GM18907 (cell line): Measurements from ENCODE around the gene HOXA13.

ENCODE experiments used
- ATAC-seq: cut with Tn5 transposase; IDR thresholded peaks from one replicate; pipeline ENCODE4 v1.9.1; 2021; ENCODE audit warnings: mild to moderate bottlenecking, moderate library complexity; ENCODE audit not compliant: unreplicated experiment

The HOXA13 gene

DNA sequence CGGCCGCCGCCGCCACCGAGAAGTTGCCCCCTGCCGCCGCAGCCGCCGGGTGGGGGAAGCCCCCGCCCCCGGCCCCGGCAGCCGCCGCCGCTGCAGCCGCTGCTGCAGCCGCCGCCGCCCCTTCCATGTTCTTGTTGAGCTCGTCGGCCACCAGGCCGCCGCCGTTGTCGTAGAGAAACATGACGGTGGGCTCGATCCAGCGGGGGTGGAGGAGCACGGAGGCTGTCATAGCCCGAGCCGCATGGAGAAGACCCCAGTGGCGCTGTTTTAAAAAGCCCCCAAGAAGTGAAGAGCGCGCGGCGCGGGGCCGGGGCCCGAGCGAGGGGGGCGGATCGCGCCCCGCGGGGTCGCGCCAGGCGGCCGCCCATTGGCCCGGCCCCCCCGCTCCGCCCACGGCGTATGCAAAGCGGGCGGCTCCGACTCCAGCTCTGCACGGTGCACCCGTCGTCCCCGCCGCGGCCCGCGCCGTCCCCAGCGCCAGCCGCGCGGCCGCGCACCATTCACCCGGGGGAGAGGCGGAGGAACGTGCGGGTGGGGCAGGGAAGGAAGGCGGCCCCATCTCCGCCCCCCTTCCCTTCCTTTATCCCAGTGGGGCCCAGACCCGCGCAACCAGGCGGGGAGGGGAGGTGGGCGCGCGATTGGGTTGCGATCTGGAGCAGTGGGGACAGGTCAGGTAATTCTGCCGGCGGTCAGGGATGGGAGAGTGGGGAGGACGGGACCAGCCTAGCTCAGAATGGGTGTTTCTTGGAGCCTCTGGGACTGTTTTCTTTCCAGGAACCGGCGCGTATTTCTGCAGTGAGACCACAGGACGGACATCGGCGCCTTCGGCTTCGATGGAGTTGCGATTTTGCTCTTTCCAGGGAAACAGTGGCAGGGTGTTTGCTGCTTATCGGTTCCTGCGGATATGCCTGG lies at the start of gene HOXA13:
Gene HOXA13 (minus strand): TSS at position 243 of the 912 bp plus-strand sequence. CDS start 14 bp downstream, at position 229.
- no peak for ATAC-seq

DNA sequence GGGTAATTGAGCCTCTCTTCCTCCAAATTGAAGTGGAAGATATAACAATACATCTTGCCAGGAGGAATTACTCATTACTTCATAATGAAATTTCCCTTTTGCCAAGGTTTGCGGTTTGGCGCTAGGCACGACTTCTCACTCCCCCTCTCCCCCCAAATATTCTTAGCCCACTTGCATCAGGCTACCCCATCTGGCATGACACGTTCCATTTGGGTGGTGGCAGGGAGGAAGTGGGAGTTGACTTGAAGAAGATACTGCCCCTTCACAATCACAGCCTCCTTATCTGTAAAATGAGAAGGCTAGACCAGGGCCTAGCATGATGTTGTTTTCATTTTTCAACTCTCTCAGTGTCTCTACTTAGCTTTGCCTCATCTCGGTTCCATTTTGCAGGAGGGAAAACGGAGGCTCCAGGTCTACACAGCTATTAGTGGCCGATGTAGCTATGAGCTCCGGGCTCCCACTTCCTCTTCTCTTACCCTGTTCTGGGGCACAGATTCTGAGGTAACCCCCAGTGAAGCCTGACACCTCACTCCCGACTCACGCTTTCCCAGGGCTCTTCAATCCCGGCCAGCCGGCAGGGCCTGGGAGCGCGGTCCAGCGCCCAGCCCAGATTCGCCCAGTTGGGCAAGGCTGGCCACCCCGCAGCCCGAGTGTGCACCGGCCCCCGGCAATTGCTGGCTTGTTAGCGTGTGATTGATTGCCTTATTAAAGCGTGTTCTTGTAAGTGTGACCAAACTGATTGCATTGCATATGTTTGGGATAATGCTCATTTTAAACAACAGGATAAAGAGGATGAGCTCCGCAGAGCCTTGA lies 49.2 kb upstream of the HOXA13 start:
- no peak for ATAC-seq

DNA sequence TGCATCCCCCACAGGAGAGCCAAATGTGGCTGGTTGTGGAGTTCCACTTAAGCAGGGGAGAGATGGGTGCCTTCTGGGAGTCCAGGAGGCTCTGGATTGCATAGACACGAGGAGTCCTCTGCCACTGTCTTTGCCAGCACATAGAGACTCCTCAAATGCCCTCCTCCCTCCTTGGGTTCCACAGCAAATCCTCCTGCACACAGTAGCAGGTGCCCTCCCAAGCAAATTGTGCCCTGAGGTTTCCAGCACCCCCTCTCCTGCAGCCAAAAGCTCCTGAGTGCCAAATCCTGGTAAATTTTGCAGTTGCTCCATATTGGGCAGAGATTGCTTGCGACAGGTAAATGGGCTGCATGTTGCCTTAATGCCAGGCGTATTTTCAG lies 48.5 kb upstream of the HOXA13 start:
- ATAC-seq: no peak

DNA sequence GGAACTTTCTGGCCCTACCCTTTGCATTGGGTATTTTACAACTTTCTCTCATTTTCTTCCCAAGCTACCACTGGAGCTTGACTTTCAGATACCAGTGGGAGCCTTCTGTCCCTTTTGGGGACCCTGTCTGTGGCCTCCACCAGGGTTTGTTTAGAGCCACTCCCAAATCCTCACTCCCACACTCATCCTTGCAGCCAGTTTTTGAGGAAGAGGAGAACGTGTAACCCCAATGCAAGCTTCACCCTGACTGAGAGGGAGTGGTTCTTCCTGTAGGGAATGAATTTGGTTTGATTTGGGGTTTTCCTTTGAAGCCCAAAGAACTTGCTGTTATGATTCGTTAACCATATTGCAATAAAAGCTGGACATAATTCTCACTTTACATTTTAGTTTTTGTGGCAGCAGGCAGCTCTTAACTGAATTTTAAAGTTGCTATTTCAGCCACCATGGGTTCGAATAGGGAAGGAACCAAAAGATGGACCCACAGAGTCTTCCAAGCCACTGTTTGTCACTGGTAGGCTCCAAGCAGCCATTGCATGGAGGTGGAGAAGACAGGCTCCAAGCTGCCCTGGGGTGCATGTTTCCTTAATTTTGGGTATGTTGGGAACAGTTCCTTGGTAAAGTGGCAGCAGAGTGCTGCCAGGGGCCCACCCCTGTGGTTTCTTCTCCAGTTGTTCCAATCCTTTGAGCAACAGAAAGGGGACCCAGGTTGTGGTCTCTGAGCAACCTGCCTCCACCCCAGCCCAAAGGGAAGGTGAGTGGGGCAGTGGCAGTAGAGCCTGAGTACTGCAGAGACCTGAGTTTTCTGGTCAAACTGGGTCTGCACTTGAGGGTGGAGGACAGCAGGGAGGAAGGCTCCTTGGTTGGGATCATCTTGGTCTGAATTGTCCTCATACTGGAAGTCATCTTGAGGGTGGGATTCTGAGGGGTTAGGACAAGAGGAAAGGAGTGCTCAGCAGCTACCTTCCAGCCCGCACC lies 47.8 kb upstream of the HOXA13 start:
- ATAC-seq: no peak

DNA sequence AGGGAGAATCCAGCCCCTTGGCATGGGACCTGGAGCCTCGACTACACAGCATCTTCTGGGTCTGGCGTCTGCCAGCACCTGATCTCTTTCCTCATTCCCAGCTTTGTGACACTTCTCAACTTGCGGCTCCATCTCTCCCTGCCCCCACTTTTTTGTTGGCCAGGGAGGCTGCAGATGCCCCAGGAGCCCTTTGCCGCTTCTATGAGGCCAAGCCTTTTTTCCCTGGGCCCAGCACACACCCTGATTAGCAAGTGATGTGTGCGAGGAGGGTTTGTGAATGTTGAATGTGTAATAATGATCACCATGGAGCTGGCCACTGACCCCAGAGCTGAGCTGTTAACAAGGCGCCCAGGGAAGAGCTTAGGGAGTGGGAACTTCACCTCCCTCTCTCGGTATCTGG lies 47.1 kb upstream of the HOXA13 start:
- no peak for ATAC-seq

DNA sequence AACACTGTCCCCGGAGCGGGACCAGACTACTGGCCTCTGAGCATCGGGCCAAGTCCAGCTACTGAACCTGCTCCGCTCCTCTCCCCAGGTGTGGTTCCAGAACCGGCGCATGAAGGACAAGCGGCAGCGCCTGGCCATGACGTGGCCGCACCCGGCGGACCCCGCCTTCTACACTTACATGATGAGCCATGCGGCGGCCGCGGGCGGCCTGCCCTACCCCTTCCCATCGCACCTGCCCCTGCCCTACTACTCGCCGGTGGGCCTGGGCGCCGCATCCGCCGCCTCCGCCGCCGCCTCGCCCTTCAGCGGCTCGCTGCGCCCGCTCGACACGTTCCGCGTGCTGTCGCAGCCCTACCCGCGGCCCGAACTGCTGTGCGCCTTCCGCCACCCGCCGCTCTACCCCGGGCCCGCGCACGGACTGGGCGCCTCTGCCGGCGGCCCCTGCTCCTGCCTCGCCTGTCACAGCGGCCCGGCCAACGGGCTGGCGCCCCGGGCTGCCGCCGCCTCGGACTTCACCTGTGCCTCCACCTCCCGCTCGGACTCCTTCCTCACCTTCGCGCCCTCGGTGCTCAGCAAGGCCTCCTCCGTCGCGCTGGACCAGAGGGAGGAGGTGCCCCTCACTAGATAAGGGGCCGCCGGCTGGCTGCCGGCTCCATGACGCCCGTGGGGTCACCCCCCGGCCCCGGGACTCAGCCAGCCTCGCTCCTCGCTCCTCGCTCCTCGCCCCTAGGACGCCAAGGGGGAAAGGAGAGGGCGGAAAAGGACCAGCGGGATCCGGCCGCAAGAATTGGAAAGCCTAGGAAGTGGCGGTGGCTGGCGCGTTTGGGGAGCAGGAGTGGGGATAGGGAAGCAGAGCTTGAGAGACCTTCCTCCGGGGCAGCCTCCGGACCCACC lies 46.2 kb upstream of the HOXA13 start:
- no peak for ATAC-seq

DNA sequence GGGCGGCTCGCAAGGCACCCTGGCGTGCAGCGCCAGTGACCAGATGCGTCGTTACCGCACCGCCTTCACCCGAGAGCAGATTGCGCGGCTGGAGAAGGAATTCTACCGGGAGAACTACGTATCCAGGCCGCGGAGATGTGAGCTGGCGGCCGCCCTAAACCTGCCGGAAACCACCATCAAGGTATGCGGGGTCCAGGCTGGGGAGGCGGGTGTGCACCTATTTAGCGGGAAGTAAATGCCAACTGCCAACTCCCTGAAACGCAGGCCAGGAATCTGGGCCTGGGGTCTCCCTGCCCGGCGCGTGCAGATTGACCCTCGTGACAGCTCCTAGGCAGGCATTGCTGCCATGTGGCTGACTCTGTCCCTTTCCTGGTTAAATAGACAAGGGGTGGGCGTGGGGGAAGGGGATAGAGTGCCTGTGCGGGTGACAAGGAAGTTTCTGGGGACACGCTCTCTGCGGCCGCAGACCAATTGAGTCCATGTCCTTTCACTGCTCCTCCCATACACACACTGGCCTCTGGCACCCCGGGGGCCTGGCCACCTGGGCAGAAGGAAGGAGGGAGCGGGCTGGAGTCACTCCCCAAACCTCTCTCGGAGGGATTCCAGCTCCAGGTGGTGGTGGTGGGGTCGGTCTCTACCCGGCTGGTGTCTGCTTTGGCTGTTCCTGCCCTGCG lies 45.4 kb upstream of the HOXA13 start:
- ATAC-seq: no peak

DNA sequence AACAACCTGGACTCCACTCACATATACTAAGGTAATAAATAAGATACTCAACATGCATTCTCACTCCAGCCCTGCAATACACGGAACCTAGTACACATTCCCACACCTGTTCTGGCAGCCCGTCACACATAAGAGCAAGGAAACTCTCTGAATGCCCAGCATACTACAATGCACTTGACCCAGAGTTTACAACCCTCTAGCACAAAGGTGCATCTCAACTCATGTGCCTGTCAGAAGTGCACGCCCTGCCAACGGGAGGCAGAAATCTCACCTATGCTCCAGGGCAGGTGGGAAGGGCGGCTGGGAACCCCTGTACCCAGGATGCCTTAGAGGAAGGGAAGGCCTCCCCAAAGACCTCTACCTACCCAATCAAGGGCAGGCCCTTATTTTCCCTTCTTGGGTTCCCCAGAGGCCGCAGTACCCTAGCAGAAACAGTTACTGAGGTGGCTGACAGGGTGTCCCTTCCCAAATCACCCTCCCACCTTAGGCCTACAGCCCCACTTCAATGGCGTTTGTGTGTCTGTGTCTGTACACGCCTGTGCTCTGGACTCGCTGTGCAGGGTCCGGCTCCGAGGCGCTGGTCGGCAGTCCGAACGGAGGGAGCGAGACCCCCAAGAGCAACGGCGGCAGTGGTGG lies 44.7 kb upstream of the HOXA13 start:
- no peak for ATAC-seq

DNA sequence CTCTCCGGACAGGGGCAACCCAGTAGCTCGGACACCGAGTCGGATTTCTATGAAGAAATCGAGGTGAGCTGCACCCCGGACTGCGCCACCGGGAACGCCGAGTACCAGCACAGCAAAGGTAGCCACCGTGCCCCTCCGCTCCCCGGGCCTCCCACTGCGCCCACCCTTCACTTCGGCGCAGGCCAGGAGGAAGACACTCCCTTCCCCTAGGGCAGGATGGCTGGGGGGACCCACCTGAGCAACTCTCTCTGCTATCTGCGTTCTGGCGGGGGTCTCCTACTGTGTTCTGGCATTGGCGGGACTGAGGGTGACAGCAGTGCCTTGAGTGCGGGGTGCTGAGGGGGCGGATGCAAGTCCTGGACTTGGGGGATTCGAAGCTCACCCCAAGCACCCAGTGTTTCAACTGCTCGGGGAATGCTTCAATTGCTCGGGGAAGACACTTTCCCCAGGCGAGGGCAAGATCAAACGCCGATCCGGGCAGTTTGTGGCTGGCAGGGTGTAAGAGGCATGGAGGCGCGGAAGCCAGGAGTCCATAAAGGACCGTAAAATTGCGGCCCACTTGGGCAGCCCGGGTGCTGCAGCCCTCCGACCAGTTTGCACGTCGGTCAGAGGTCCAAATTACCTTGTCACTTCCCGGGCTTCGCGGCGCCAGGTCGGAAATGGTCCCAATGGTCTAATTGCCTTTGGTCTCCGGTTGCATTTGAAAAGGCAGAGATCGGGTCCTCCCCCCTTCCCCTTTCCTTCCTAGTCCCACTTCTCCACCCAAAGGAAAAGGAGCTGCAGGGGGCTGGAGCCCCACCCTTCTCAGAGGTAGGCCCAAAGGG lies 43.7 kb upstream of the HOXA13 start:
- no peak for ATAC-seq

DNA sequence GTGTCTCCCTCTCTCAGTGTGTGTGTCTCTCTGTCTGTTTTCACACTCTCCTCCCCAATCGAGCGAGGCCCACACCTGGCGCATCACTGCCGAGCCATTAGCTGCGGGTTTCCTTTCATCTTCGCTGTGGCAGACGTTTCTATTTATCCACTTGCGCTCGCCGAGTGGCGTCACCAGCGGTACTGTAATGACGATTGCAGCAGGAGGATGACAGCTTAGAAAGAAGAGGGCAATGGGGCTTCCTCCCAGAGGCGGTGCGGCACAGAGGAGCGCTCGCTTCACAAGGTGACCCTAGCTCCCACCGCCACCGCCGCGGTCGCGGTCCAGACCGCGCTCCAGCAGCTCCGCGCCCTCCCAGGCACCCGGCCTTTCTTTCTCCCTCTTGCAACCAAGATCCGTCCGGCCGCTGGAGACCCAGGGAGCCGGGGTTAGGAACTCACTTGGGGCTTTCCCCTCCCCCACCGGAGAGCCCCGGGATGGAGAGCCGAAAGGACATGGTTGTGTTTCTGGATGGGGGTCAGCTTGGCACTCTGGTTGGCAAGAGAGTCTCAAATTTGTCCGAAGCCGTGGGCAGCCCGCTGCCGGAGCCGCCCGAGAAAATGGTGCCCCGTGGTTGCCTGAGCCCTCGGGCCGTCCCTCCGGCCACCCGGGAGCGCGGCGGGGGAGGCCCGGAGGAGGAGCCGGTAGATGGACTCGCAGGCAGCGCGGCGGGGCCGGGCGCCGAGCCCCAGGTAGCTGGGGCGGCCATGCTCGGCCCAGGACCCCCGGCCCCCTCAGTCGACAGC lies 42.9 kb upstream of the HOXA13 start, which contains the start of gene EVX1:
Gene EVX1 (plus strand): TSS at position 248 of the 785 bp plus-strand sequence. CDS start 229 bp downstream, at position 477.
- no peak for ATAC-seq

DNA sequence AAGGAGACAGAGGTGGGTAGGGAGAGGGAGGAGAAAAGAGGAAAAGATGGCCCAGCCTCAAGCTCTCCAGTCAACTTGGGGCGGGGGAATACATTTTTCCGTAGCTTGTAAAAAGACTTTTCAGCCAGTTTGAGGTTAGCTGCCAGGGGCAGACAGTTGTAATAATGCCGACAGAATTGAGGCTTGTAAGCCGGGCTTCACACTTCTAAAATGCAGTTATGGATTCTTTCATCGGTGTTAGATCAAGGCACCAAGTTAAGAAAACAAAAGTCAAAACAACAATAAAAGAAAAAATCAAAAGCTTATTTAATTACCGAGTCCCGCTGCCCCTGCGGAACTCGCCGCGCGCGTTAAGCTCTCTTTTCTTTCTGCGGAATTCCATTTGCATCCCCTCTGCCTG lies 42.3 kb upstream of the HOXA13 start:
- ATAC-seq: no peak

DNA sequence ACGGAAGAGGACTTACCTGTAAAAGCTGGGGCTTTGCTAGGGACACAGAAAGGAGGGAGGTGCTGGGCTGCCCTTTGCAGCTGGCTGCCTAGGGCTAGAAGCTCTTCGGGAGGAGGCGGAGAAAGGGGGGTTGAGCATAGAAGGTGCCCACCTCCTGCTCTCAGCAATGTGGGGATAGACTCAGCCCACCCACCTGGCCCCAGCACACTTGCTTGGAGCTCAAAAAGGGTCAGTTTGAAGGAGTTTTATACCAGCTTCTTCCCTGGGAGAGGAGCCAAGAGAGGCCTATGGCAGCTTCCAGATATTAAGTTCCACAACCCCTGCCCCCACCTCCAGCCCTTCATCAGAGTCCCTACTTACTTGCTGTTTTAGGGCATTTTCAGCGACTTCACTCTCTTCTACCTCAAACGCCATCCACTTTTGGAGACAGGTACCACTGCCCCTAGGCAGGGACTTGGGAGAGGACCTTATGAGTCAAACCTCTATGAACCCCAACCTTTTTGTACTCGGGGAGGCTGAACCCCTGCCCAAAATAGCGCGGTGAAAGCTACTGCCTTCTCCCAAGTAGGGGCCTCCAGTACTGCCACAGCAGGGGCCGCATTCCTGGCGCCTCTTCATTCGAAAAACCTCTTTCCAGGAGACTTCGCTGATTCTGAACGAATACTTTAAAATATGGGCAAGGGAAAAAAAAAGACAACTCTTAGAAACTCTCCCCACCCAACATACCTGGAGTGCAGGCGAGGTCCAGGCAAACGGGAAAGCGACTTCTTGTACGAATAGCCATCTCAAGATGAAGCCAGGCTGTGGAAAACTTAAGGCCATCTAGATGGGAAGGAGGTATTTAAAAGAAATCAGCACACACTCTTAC lies 41.5 kb upstream of the HOXA13 start:
- no peak for ATAC-seq

DNA sequence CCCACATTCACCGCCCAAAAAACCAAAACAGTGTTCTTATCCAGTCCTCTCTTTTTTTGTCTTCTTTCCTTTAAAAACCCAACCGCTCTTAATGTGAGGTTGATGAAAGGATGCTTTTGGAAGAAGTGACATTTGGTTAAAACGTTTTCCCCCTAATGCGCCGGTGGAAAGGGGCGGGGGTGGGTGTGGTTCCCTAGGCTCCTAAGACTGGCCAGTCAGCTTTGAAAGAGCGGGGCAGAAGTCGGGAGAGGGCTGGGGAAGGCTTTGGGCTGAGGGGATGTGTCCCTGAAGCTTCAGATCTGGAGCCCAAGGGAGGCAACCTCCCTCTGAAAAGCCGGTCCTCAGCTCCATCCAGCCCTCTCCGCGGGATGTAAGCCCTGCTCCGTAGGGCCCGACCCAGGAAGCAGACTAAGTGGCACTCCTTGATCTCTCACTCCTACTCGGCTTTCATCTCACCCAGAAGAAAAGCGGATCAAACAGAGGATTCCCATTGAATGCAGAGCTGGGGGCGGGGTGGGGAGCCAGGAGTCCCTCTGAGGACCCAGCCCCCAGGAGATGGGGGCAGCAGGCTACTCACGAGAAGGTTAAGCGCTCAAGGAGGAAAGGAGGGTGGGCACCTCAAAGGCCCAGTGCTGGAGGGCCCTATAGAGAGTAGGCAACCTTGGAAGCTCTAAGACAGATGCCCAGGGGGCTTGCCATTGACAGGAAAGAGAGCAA lies 40.3 kb upstream of the HOXA13 start:
- no peak for ATAC-seq

DNA sequence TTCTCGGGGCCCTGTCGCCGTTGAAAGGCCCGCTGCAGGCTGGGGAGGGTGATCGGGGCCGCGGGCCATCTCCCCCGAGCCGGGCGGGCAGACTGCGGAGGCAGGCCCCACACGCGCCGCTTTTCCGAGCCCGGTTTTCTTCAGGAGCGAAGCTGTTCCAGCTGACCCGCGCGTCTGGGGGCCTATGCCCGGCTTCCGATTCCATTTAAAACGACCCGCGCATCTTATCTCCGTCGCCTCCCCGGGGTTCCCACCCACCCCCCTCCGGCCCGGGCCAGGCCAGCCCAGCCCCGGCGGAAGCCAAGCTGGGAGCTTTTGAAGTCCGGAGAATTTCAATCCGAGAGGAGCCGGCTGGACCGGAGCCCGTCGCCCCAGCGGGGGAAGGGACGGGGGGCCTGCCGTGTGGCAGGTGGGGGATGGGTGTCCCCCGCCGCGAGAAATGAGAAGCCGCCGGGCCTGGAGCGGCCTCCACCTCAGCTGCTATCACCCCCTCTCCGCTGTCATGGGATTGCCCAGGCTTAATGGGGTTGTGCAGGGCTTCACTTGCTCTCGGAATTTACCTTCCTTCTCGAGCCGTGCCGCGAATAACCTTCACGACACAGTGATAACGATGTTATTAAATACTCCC lies 39.6 kb upstream of the HOXA13 start:
- ATAC-seq: no peak

DNA sequence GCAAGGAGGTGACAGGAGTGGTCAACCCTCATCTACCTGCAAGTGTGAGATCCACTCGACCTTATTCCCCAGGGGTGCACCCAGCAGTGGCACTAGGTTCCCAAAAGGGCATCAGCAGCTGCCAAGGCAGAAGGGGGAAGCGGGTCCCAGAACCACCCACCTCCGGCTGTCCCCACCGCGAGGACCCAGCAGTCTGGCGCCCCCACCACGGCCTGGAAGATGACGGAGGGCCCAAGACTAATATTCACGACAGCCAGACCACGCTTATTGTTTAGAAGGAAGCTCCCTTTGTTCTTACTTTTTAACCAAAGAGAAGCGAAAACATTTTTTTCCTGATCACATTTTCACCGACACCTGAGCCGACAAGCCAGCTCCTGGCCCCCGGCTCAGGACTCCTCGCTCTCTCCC lies 39.1 kb upstream of the HOXA13 start:
- no peak for ATAC-seq
